22Rv1 (cell line): ENCODE data around the gene LAMTOR2.

Experiments used
- ZFX ChIP-seq: fragments of 450-650 bp; IDR thresholded peaks from 2 replicates; pipeline ENCODE4 v1.6.1; 2017; ENCODE audit warnings: antibody characterized with exemption, borderline replicate concordance
- TF ChIP-seq, protein P1 (sequence below): fragments of 450-650 bp; IDR thresholded peaks from 2 replicates; pipeline ENCODE4 v1.5.1; 2017; ENCODE audit warnings: mild to moderate bottlenecking

DNA sequence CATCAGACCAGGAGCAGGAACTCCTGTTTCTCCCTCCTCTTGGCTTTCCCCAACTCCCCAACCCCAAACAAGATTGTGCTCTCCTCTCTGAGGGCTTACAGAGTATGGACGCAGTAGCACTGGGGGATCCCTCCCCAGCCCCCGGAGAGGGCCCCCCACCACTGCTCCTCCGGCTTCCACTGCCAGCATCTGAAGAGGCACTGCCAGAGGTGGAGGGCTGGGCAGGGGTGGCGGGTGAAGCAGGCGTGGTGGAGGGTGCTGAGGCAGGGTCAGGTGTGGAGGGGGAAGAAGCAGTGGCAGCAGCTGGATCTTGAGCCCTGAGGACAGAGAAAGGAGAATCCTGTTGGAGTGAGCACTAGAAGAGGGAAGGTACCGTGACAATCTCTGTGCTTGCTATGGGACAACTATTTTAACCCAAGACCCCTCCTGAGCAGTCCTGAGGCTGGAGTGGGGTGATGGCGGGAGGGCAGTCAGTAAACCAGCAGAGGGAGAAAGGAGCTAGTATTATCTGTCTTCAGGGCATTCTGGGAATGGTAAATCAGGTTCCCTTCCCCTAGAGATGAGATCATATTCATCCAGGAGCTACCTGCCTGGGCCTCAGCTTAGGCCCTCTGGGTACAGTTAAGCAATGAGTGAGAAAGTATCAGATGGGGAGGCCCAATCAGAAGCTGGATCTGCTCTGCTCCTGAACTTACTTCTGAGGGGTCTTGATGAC lies 3.4 kb upstream of the LAMTOR2 start:
- TF ChIP-seq, protein P1, sequence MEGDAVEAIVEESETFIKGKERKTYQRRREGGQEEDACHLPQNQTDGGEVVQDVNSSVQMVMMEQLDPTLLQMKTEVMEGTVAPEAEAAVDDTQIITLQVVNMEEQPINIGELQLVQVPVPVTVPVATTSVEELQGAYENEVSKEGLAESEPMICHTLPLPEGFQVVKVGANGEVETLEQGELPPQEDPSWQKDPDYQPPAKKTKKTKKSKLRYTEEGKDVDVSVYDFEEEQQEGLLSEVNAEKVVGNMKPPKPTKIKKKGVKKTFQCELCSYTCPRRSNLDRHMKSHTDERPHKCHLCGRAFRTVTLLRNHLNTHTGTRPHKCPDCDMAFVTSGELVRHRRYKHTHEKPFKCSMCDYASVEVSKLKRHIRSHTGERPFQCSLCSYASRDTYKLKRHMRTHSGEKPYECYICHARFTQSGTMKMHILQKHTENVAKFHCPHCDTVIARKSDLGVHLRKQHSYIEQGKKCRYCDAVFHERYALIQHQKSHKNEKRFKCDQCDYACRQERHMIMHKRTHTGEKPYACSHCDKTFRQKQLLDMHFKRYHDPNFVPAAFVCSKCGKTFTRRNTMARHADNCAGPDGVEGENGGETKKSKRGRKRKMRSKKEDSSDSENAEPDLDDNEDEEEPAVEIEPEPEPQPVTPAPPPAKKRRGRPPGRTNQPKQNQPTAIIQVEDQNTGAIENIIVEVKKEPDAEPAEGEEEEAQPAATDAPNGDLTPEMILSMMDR = no peak
- no peak for TF ChIP-seq ZFX
